ENCODE results near the gene CCDC85C.

The CCDC85C gene

GRCh38 chr14:99628887-99629618, 25.0 kb upstream of the CCDC85C start:
- no peak overlapping the region for H3K4me3 ChIP-seq (ENCODE audit: low read length)
- no peak for DNase-seq (ENCODE audit: low read depth)
- peak; percentile 99 for TF ChIP-seq CTCF (conservative IDR thresholded peaks at IDR 0.05; ENCODE audit: low read depth, low read length)

GRCh38 chr14:99627510-99628381, 23.7 kb upstream of the CCDC85C start:
- no peak overlapping the region for H3K4me3 ChIP-seq (ENCODE audit: low read length)
- no peak for DNase-seq (ENCODE audit: low read depth)
- no peak for TF ChIP-seq CTCF (conservative IDR thresholded peaks at IDR 0.05; ENCODE audit: low read depth, low read length)

GRCh38 chr14:99627100-99627499, 23.1 kb upstream of the CCDC85C start:
- TF ChIP-seq CTCF (conservative IDR thresholded peaks at IDR 0.05; ENCODE audit: low read depth, low read length), result no peak
- H3K4me3 ChIP-seq (ENCODE audit: low read length), result no peak overlapping the region
- DNase-seq (ENCODE audit: low read depth), result no peak

GRCh38 chr14:99626041-99626648, 22.1 kb upstream of the CCDC85C start:
- DNase-seq (ENCODE audit: low read depth), result no peak
- no peak overlapping the region for H3K4me3 ChIP-seq (ENCODE audit: low read length)
- no peak for TF ChIP-seq CTCF (conservative IDR thresholded peaks at IDR 0.05; ENCODE audit: low read depth, low read length)

- no peak overlapping the region for H3K4me3 ChIP-seq (ENCODE audit: low read length)
- DNase-seq (ENCODE audit: low read depth), result no peak
- TF ChIP-seq CTCF (conservative IDR thresholded peaks at IDR 0.05; ENCODE audit: low read depth, low read length), result no peak
Measured at GRCh38 chr14:99625476-99625875, 21.5 kb upstream of the CCDC85C start.

GRCh38 chr14:99624971-99625370, 21.0 kb upstream of the CCDC85C start:
- no peak for TF ChIP-seq CTCF (conservative IDR thresholded peaks at IDR 0.05; ENCODE audit: low read depth, low read length)
- DNase-seq (ENCODE audit: low read depth), result no peak
- H3K4me3 ChIP-seq (ENCODE audit: low read length), result no peak overlapping the region
